HG02938 (cell line): Measurements from ENCODE around the gene PGM2L1.
A peak's percentile ranks its signal among the peaks of the same experiment; 100 is the strongest.
"Not testable (repeated sequence)": the region's sequence is repeated elsewhere in the genome, so short reads cannot be mapped to it uniquely, and the experiment has no call there.

Experiments
- ATAC-seq: cut with Tn5 transposase; IDR thresholded peaks from one replicate; pipeline ENCODE4 v1.9.1; 2021; ENCODE audit warnings: mild to moderate bottlenecking, moderate library complexity; ENCODE audit not compliant: unreplicated experiment

PGM2L1 gene

DNA sequence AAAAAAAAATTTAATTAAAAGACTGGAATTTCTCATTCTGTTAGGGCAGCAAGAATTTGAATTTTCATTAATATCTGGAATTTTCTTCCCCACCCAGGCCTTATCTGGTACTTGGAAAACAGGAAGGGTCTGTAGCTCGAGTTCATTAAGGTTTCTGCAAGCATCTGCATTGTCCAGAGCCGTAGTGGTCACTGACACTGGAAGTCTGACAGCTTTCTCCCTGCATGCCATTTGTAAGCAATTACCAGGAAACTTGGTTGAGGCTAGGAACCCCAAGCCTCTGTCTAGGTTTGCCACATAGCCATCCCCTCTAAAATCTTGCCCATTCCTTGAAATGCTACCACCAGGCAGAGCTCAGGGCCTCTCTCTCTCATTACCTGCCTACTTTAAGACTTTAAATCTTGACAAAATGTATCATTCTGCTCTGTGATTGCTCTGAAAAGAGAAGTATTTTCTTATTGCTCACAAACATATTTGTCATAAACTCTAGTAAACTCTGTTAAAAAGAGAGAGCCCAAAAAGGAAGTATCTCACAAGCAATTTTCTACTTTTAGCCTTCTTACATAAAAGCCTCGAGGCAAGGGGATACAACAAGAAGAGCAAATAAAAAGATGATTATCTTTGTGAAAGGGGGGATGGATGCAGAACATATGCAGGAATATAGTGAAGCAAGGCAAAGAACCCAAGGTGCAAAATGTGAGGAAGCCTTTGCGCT, 5.5 kb upstream of the PGM2L1 start:
- no peak for ATAC-seq

DNA sequence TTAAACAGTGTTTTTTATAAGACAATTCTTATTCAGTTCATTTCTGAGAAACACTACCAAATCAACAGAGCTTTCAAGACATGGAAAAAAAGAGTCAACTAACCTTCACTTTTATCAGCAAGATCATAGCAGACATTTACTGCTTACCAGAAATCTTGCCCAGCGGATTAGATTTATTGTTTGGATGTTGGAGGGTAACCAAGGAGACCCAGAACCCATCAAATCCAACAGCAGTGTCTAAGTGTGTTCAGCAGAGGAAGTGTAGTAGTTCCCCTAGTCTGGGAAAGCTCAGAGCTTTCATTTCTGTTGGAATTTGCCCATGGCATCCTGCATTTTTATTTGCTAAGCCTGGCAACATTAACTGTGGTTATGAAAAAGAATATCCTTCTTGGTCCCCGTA, 2.4 kb upstream of the PGM2L1 start:
- no peak for ATAC-seq

DNA sequence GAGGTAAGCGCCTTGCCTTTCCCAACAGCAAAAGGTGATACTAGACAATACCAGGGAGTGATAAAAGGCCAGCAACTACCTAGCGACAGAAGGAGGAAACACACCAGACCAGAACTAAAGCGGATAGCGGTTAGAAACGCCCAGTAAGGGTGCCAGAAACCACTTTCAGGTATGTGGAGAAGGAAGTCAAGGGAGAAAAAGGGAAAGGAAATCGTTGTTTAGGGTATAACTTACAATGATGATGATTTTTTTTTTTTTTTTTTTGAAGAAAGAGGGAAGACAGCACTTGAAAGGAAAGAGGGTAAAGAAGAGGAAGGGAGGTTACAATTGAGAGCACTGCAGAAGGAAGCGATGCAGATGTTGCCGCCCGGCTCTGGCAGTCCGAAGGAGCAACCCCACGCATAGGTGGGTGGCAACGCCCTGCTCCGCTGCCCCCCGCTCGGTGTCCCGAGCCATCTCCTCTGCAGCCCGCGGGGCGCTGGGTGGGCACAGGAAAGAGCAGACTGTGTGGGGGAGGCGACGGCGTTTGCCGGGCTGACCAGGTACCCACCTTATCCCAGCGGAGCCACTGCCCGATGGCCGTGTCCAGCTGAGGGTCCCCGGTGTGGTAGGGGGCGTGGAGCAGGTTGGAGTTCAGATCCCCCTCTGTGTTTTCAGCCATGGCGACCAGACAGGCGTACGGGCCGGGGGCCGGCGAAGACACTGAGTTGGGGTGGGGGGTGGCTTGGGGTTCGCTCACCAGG, 561 bp downstream of the PGM2L1 start:
- ATAC-seq = peak; percentile 5

DNA sequence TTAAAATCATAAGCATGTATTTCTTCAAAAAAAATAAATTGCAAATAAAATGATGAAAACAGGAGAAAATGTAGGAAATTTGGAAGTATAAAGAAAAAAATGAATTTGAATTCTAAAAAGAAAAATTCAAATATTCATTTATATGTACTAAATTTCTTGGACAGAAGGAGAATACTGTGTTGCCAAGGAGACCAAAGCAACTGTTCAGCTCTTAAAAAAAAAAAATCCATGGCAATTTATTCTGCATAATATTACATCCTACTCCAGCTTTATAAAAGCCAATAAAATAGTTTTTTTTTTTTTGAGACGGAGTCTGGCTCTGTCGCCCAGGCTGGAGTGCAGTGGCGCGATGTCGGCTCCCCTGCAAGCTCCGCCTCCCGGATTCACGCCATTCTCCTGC, 6.0 kb downstream of the PGM2L1 start:
- ATAC-seq = no peak

DNA sequence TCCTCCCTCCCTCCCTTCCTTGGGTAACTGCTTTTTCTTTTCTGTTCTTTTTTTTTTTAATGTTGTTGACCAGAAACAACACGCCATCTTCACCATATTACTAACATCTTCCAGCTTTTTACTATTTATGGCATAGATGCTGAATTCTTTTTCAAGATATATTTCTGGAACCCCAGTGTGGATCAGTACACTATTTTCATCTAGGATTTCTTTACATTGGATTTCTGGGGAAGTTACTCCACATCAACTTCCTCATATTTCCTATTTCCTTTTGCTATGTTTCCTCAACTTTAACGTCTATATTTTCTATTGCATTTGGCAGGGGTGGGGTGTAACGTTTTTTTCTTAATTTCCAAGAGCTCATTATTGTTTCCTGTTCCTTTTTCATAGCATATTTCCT, 7.0 kb downstream of the PGM2L1 start:
- ATAC-seq = no peak

DNA sequence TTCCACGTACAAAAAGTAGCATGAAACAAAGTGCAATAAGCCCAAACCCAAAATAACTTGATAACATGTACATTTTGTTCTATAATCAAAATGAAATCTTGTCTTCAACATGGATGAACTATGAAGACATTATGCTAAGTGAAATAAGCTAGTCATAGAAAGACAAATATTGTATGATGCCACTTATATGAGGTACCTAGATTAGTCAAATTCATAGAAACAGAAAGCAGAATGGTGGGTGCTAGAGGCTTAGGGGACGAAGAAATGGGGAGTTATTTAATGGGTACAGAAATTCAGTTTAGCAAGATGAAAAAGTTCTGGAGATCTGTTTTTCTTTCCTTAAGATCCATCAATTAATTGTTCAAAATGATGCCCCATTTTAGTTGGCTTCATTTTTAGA, 7.5 kb downstream of the PGM2L1 start:
- ATAC-seq = no peak

DNA sequence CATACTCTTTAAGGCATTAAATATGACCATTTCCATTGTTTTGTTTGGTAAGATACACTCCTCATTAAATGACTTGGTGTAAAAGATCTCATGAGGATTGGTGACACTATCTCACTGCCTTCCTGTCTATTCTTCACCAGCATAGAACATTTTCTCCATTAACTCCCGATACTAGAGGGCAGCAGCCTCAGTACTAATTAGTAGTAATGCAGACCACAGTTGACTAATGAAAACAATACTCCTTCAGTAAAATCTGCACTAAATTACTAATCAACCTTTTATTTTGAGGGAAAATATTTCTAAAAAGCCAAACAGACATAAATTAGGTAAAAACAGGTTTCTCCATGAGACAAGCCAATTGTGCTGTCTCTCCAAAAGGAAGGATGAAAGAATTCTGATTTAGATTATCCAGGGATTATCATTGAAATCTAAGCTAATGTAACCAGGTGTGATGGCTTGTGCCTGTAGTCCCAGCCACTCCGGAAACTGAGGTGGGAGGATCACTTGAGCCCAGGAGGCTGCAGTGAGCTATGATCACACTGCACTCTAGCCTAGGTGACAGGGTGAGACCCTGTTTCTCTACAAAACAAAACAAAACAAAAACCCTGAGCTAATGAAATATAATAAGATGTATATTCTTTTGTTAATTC, 9.4 kb downstream of the PGM2L1 start:
- no peak for ATAC-seq

DNA sequence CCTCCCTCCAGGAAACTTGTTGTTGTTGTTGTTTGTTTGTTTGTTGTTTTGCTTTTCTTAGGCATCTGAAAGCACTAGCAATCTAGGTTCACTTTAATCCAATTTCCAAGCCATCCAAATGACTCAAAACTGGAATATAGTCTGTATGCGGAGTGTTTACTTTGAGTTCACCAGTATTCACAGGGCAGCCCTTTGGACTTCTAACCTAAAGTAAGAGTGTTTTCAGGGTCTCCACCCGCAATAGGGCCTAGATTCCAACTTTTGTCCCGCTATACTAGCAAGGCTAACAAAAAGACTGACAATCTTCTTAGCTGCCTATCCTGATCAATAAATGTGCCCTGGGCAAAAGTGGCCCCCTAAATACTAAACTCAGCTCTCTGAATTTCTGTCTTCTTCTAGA, 13.6 kb downstream of the PGM2L1 start:
- no peak for ATAC-seq

DNA sequence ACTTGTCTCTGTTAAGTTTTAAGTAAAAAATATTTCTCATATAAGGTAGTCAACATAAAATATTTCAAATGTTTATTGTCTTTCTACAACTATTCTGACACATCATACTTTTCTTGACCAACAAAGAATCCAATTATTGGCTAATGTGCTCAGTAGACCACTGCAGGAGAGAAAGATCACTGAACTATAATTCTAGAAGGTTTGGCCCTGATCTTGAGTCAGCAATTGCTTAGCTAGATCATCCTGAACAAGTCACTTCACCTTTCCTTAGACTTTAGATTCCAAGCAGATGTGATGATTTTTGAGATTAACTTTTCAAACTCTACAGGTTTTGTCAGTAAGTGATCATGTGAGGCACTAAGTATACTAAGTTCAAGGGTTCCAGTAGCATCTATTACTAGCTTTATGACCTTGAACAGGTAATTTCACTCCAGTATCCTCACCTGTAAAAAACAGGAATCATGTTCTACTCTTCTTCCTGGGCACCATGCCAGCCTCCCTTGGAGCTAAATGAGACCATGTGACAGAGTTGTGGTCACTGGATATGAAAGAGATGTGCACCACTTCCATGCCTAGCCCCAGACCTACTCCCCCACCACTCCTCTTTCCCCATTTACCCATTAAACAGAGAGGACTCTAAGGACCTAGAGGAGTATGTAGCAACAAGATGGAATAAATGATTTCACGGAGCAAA, 17.3 kb downstream of the PGM2L1 start:
- no peak for ATAC-seq

DNA sequence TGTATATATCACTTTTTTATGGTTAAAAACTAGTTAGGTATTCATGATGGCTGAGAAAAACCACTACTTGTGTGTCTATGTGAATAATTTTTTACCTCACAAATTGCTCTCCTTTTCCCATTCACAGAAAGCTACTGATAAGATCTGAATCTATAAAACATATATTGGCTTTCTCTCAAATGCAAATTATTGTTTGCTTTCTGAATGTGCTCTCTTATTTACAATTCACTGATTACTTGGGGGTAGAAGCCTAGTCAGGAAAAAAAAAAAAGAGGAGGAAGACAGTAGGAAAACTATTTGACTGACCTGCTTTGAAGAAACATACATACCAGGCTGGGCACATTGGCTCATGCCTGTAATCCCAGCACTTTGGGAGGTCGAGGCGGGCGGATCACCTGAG, 20.5 kb downstream of the PGM2L1 start:
- no peak for ATAC-seq

DNA sequence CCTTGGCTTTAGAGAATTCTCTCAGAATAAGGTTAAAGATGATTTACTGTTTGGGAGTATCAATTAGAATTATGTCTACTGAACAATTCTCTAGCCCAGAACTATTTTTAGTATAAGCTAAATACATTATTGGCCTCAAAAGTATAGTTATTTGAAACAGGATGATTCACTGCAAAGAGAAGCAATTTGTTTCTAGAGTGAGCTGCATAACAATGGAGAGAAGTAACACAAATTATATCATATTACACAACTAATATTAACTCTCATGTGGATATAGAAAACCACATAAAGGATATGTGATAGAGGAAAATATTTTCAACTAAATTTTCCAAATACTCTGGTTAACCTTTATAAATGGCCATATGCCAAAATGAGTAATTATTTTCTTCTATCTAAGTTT, 24.9 kb downstream of the PGM2L1 start:
- no peak for ATAC-seq

DNA sequence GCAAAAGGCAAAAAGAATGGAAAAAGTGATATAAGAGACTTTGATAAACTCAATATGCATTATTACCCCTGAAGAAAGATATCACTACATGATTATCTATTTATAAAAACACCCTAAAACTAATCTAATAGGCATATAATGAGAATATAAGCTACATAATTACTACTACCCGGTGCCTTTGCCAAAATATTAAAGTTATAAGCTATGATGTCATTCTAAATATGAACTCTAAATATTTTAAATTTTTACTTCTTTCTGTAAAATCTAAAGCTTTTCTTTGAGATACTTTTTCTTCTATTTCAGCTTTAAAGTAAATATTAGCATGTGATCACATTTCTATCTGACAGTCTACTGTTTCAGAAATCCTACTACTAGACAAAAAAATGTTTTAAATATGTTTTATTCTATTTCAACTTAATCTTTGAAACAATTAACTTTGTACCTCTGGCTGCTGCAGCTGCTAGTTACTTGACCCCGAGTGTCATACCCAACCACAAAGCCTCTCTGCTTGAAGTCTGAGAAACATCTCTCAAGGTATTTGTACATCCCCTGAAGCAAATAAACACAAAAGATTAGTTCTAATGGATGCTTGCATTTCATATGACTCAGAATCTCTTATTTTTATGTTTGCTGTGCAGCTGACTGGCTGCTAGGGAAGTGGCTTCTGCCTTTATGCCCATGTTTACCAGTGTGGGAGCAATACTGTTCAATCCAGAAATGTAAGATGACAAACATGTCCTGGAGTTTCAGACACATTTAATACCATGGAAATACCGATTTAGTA, 26.8 kb downstream of the PGM2L1 start:
- ATAC-seq = no peak

DNA sequence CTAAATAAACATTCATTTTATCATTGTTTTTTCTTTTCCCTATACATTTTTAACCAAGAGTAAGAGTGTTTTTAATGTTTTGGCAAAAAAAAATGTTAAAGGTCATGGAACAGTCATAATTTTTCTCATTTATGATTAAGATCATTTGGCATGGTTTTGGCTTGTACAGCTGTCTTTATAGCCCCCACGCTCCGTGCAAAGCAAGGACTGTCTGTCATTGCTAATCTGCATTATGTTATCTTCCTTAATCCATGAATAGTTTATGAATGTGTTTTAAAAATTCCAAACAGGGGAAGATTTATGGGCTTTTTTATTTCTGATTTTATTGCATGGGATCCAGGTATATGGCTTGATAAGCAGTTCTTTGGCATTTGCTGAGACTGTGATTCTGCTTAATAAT, 28.1 kb downstream of the PGM2L1 start:
- ATAC-seq = no peak

DNA sequence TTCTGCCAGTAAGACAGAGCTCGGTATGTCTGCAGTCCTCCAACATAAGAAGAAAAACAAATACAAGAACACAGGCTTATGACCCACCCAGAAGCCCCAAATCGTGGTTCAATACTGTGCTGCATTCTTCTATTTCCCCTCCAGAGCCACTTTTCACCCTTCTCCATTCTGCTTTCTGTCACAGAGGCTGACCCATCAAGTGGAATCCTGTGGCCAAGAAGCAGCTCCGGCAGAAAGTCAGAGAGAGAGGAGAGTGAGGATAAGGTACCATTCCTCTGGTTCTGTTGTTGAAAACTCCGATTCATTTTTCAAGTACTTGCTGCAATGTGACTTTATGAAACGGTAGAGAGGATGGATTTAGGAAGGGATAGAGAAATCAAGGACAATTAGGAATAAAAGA, 30.4 kb downstream of the PGM2L1 start:
- ATAC-seq = no peak

DNA sequence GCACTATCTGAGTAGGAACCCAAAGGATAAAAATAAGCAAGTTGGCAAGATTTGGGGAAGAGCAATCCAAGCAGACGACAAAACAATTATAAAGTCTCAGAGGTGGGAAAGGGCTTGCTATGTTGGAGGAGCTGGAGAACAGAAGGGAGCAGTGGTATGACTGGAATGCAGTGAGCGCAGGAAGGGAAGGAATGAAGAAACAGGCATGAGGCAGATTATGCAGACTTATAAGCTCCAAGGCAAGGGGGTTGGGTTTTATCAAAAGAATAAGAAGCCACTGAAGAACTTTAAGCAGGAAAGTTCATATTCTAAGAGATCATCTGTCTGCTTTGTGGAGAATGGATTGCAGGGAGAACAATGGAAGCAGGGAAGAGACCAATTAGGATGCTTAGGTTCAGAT, 31.7 kb downstream of the PGM2L1 start:
- no peak for ATAC-seq

DNA sequence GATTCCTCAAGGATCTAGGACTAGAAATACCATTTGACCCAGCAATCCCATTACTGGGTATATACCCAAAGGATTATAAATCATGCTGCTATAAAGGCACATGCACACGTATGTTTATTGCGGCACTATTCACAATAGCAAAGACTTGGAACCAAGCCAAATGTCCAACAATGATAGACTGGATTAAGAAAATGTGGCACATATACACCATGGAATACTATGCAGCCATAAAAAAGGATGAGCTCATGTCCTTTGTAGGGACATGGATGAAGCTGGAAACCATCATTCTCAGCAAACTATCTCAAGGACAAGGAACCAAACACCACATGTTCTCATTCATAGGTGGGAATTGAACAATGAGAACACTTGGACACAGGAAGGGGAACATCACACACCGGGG, 32.4 kb downstream of the PGM2L1 start:
- not testable (repeated sequence) for ATAC-seq

DNA sequence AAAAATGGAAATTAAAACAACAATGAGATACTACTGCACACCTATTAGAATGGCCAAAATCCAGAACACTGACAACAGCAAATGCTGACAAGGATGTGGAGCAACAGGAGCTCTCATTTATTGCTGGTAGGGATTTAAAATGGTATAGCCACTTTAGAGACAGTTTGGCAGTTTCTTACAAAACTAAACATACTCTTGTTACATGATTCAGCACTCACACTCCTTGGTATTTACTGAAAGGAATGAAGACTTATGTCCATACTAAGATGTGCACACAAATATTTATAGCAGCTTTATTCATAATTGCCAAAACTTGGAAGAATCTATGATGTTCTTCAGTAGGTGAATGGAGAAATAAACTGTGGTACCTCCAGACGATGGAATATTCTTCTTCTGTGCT, 40.8 kb downstream of the PGM2L1 start:
- no peak for ATAC-seq

DNA sequence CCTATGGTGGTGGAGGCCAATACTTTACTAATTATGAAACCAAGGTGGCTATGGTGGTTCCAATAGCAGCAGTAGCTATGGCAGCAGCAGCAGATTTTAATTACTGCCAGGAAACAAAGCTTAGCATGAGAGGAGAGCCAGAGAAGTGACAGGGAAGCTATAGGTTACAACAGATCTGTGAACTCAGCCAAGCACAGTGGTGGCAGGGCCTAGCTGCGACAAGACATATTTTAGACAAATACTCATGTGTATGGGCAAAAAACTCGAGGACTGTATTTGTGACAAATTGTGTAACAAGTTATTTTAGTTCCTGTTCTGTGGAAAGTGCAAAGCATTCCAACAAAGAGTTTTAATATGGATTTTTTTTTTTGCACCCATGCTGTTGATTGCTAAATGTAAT, 42.6 kb downstream of the PGM2L1 start:
- ATAC-seq = no peak

DNA sequence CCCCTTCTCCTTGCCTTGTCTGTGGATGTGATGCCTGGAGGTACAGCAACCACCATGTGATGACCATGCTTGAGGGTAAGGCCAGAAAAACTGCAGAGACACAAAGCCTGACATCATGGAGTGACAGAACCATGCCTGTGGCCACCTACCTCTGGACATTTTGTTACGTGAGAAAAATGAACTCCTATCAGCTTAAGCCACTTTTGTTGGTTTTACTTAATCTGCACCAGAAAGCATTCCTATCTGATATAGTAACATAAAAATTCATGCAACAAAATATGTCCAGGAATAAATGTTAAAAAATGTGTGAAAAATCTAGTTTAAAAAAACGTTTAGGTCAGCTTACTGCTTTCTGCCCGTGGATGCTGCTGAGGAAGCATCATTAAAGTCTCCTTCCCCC, 44.2 kb downstream of the PGM2L1 start:
- ATAC-seq = no peak

DNA sequence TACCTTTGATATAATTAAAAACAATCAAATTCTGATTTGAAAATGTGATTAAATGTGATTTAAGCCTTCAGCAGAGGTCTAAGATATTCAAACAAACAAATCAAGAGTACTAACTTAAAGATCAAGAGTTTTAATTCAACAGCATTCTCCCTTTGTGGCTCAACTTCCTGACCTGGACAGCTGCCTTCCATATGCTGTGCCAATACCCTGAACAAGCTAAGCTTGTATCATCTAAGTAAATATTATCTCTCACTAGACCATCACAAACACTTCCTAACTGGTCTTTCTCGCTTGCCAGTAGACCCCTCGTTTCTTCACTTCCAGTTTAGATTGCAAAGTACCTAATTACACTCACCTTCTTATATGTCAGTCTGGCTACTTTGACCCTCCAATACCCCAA, 50.9 kb downstream of the PGM2L1 start:
- ATAC-seq = no peak

DNA sequence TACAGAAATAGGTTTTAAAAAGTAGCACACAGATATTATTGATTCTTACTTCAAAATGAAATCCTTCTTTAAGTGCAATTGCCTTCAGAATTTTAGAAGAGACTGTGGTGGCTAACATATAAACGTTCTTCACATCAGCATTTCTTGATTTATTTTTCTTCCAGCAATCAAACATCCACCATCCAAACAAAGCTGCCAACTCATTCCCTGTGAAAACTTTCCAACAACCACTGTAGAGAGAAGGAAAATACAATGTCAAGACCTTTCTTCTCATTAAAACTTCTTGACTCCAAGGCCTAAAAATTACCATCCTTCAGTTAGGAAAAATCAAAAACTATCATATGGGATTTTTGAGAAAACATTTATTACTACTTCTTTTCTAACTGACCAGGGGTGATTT, 52.8 kb downstream of the PGM2L1 start:
- no peak for ATAC-seq
